Measurements from ENCODE around the gene DRD5. TPM values are rescaled to one million over a fixed set of nuclear protein-coding genes. Genes with fewer than 3 reads are reported as not detected.

The DRD5 gene
- total and polyA plus RNA-seq, 2 donors (not counting 1 experiment from before 2014, with no cell fraction given), result not detected

- H3K4me1 Mint-ChIP-seq, result no peaks in the 10 kb centered on the region
- no peak overlapping the region for H2AFZ ChIP-seq (ENCODE audit: insufficient read depth, low read depth, low read length, poor library complexity, severe bottlenecking)
- ATAC-seq (ENCODE audit: low read depth) (no peak), DNase-seq (no peak)
- TF ChIP-seq, protein P1, sequence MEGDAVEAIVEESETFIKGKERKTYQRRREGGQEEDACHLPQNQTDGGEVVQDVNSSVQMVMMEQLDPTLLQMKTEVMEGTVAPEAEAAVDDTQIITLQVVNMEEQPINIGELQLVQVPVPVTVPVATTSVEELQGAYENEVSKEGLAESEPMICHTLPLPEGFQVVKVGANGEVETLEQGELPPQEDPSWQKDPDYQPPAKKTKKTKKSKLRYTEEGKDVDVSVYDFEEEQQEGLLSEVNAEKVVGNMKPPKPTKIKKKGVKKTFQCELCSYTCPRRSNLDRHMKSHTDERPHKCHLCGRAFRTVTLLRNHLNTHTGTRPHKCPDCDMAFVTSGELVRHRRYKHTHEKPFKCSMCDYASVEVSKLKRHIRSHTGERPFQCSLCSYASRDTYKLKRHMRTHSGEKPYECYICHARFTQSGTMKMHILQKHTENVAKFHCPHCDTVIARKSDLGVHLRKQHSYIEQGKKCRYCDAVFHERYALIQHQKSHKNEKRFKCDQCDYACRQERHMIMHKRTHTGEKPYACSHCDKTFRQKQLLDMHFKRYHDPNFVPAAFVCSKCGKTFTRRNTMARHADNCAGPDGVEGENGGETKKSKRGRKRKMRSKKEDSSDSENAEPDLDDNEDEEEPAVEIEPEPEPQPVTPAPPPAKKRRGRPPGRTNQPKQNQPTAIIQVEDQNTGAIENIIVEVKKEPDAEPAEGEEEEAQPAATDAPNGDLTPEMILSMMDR (IDR thresholded peaks at IDR 0.05), result no peak
- no peak for TF ChIP-seq EZH2 (IDR thresholded peaks at IDR 0.05; ENCODE audit: borderline replicate concordance, insufficient read depth, low read depth, low read length, poor library complexity, severe bottlenecking)
- 42% methylated on average over 8 of the region's 9 CpGs for WGBS (ENCODE audit: insufficient coverage)
- H3K4me1 ChIP-seq (ENCODE audit: control insufficient read depth in 2 of 2, insufficient read depth in 2 of 2, low read length in 2 of 2), result no peaks in the 10 kb centered on the region
- CTCF ChIA-PET, result interaction anchor here (0.9 kb wide), 1 partner anchor 12 kb away, joined by 3 read pairs; no protein-coding TSS in a partner anchor
- POLR2A ChIA-PET, result no interaction called here
- H3K9me3 ChIP-seq (ENCODE audit: control extremely low read depth in 1 of 3, control insufficient read depth in 2 of 3, insufficient read depth in 1 of 3, low read length in 2 of 3), result no peaks in the 10 kb centered on the region
- H3K27me3 Mint-ChIP-seq, result peaks cover 18% of the 10 kb centered on the region
- H3K9ac ChIP-seq (ENCODE audit: low read length), result no peak overlapping the region
- H3K27ac ChIP-seq (ENCODE audit: low read length in 2 of 2), result no peak overlapping the region
- H3K27me3 ChIP-seq (replicated peaks in 1 of 4; ENCODE audit: control extremely low read depth in 1 of 4, control insufficient read depth in 3 of 4, insufficient read depth in 4 of 4, low read length in 3 of 4), result no peaks in the 10 kb centered on the region
- H4K20me1 ChIP-seq (ENCODE audit: control insufficient read depth, insufficient read depth, low read length, poor library complexity, severe bottlenecking), result no peaks in the 10 kb centered on the region
- H3K79me2 ChIP-seq (ENCODE audit: control insufficient read depth, insufficient read depth, low read length), result no peaks in the 10 kb centered on the region
- intact Hi-C loops (cut with micrococcal nuclease), result no loop called here
- H3K9me3 Mint-ChIP-seq (ENCODE audit: insufficient read depth), result no peaks in the 10 kb centered on the region
- no peak overlapping the region for H3K27ac Mint-ChIP-seq
- H3K36me3 ChIP-seq (replicated peaks in 1 of 2; ENCODE audit: control extremely low read depth in 1 of 2, control insufficient read depth in 1 of 2, extremely low read depth in 1 of 2, insufficient read depth in 2 of 2, low read length in 1 of 2), result no peaks in the 10 kb centered on the region
- H3K4me3 Mint-ChIP-seq, result no peak overlapping the region
- H3K4me3 ChIP-seq (ENCODE audit: control extremely low read depth in 1 of 5, extremely low read depth in 1 of 5, insufficient read depth in 1 of 5, low read depth in 2 of 5, low read length in 4 of 5), result no peak overlapping the region
- no peak overlapping the region for H3K4me2 ChIP-seq (replicated peaks; ENCODE audit: low read depth, low read length, poor library complexity, severe bottlenecking)
Measured at GRCh38 chr4:9765091-9765490, 16.3 kb upstream of the DRD5 start.

DNA sequence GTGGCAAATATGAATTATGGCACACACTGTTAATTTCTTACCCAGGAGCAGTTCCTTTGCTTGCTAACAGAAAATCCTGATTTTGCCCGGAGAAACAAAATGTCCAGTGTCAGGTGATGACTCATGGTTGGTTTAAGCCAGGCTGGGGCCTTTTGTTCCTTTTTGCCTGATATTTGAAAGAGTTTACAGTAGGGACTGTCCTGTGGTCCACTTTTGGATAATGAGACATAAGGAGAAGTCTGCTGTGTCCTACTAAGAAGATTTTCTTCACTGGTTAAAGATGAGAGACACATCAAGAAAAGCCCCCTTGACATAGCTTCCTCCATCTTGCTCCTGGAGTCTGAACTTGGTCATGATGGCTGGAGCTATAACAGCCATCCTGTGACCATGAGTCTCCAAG lies 12.1 kb upstream of the DRD5 start:
- Mint-ChIP-seq H3K27ac (no peak overlapping the region), H3K27me3 (peaks cover 29% of the 10 kb centered on the region), H3K4me1 (no peaks in the 10 kb centered on the region), H3K4me3 (no peak overlapping the region), H3K9me3 (ENCODE audit: insufficient read depth) (no peaks in the 10 kb centered on the region)
- no peaks in the 10 kb centered on the region for H4K20me1 ChIP-seq (ENCODE audit: control insufficient read depth, insufficient read depth, low read length, poor library complexity, severe bottlenecking)
- POLR2A ChIA-PET, result no interaction called here
- DNase-seq (no peak), ATAC-seq (ENCODE audit: low read depth) (no peak)
- H3K9ac ChIP-seq (ENCODE audit: low read length), result no peak overlapping the region
- no peak overlapping the region for H3K4me2 ChIP-seq (replicated peaks; ENCODE audit: low read depth, low read length, poor library complexity, severe bottlenecking)
- no peaks in the 10 kb centered on the region for H3K36me3 ChIP-seq (replicated peaks in 1 of 2; ENCODE audit: control extremely low read depth in 1 of 2, control insufficient read depth in 1 of 2, extremely low read depth in 1 of 2, insufficient read depth in 2 of 2, low read length in 1 of 2)
- H3K79me2 ChIP-seq (ENCODE audit: control insufficient read depth, insufficient read depth, low read length), result no peaks in the 10 kb centered on the region
- no peaks in the 10 kb centered on the region for H3K27me3 ChIP-seq (replicated peaks in 1 of 4; ENCODE audit: control extremely low read depth in 1 of 4, control insufficient read depth in 3 of 4, insufficient read depth in 4 of 4, low read length in 3 of 4)
- H3K4me3 ChIP-seq (ENCODE audit: control extremely low read depth in 1 of 5, extremely low read depth in 1 of 5, insufficient read depth in 1 of 5, low read depth in 2 of 5, low read length in 4 of 5), result no peak overlapping the region
- 83% methylated on average over 1 of the region's 1 CpG for WGBS (ENCODE audit: insufficient coverage)
- no peaks in the 10 kb centered on the region for H3K9me3 ChIP-seq (ENCODE audit: control extremely low read depth in 1 of 3, control insufficient read depth in 2 of 3, insufficient read depth in 1 of 3, low read length in 2 of 3)
- CTCF ChIA-PET, result interaction anchor here (0.6 kb wide), 1 partner anchor 288 kb away, joined by 3 read pairs; no protein-coding TSS in a partner anchor
- no peak overlapping the region for H2AFZ ChIP-seq (ENCODE audit: insufficient read depth, low read depth, low read length, poor library complexity, severe bottlenecking)
- no peak overlapping the region for H3K27ac ChIP-seq (ENCODE audit: low read length in 2 of 2)
- H3K4me1 ChIP-seq (ENCODE audit: control insufficient read depth in 2 of 2, insufficient read depth in 2 of 2, low read length in 2 of 2), result no peaks in the 10 kb centered on the region
- TF ChIP-seq, protein P1 (IDR thresholded peaks at IDR 0.05), result no peak
- no peak for TF ChIP-seq EZH2 (IDR thresholded peaks at IDR 0.05; ENCODE audit: borderline replicate concordance, insufficient read depth, low read depth, low read length, poor library complexity, severe bottlenecking)
- intact Hi-C loops (cut with micrococcal nuclease), result no loop called here

Data from B cell (primary cell).